ENCODE measurements around the gene NUDCD3. TPM values are rescaled to one million over a fixed set of nuclear protein-coding genes. Genes with fewer than 3 reads are reported as not detected.

The NUDCD3 gene
- 65.1 and 68.0 TPM in 2 replicates for total RNA-seq

GRCh38 chr7:44490351-44491200, at the start of gene NUDCD3:
TSS of gene NUDCD3 (minus strand) at chr7:44490658. CDS start at chr7:44490600, 58 bp downstream.

Small RNA genes within 50 kb of the gene (small RNA-seq; reads per million reads assigned to genes)
- gene RNU6-1097P = not detected

Other genes with a start within 250 kb of the NUDCD3 start
- gene CAMK2B, start 165.1 kb downstream of the NUDCD3 start, total RNA-seq = not detected in 2 replicates
- not detected in 2 replicates for gene NPC1L1, start 50.7 kb upstream of the NUDCD3 start, total RNA-seq
- 44.4 and 54.2 TPM in 2 replicates for gene DDX56, start 83.2 kb upstream of the NUDCD3 start, total RNA-seq
- gene TMED4, start 91.6 kb upstream of the NUDCD3 start, total RNA-seq = 75.9 and 89.1 TPM in 2 replicates
- 142 and 145 TPM in 2 replicates for gene OGDH, start 116.0 kb upstream of the NUDCD3 start, total RNA-seq